Loucy (cell line): ENCODE results near the gene THOC6.

Experiments
- H2AFZ ChIP-seq: fragments of 200-600 bp; sonication (generic); 2 replicates; pipeline ENCODE4 v1.6.0; 2016; ENCODE audit warnings: antibody characterized with exemption, mild to moderate bottlenecking, low read length, moderate library complexity
- H3F3A ChIP-seq: fragments of 200-600 bp; 2 replicates; pipeline ENCODE4 v1.6.0; 2016; ENCODE audit warnings: antibody characterized with exemption, low read depth, mild to moderate bottlenecking
- H3K27me3 ChIP-seq: fragments of 200-600 bp; sonication (generic); 2 replicates; pipeline ENCODE4 v1.6.1; 2014; ENCODE audit warnings: low read length, mild to moderate bottlenecking; ENCODE audit not compliant: insufficient read depth, poor library complexity, severe bottlenecking
- H3K36me3 ChIP-seq: fragments of 200-600 bp; sonication (generic); 2 replicates; pipeline ENCODE4 v1.6.1; 2016; ENCODE audit warnings: low read length; ENCODE audit not compliant: insufficient read depth
- H3K4me1 ChIP-seq: fragments of 200-600 bp; sonication (generic); 2 replicates; pipeline ENCODE4 v1.5.1; 2014; ENCODE audit warnings: low read length, mild to moderate bottlenecking; ENCODE audit not compliant: insufficient read depth, poor library complexity, severe bottlenecking
- H3K4me2 ChIP-seq: fragments of 200-600 bp; sonication (generic); 2 replicates; pipeline ENCODE4 v1.6.0; 2014; ENCODE audit warnings: antibody characterized with exemption, low read length, low read depth, mild to moderate bottlenecking; ENCODE audit not compliant: poor library complexity, severe bottlenecking
- H3K4me3 ChIP-seq: fragments of 200-600 bp; sonication (generic); 2 replicates; pipeline ENCODE4 v1.5.1; 2014; ENCODE audit warnings: low read length, mild to moderate bottlenecking, mixed read lengths; ENCODE audit not compliant: poor library complexity, severe bottlenecking
- H3K79me2 ChIP-seq: fragments of 200-600 bp; sonication (generic); 2 replicates; pipeline ENCODE4 v1.6.1; 2014; ENCODE audit warnings: low read length; ENCODE audit not compliant: insufficient read depth
- H3K9ac ChIP-seq: fragments of 200-600 bp; sonication (generic); 2 replicates; pipeline ENCODE4 v1.6.0; 2014; ENCODE audit warnings: mild to moderate bottlenecking, low read depth, low read length, moderate library complexity; ENCODE audit not compliant: poor library complexity, severe bottlenecking
- H3K9me2 ChIP-seq: fragments of 200-600 bp; sonication (generic); replicated peaks from 2 replicates; pipeline ENCODE4 v1.6.1; 2016; ENCODE audit warnings: low read depth, low read length, mixed read lengths
- H3K9me3 ChIP-seq: fragments of 200-600 bp; sonication (generic); 2 replicates; pipeline ENCODE4 v1.6.1; 2014; ENCODE audit warnings: mild to moderate bottlenecking, antibody characterized with exemption, low read length, low read depth; ENCODE audit not compliant: insufficient read depth
- H4K20me1 ChIP-seq: fragments of 200-600 bp; sonication (generic); 2 replicates; pipeline ENCODE4 v1.6.0; 2014; ENCODE audit warnings: antibody characterized with exemption, low read length, mild to moderate bottlenecking; ENCODE audit not compliant: insufficient read depth, poor library complexity, severe bottlenecking
- CTCF ChIP-seq: fragments of 200-600 bp; sonication (generic); conservative IDR thresholded peaks from 2 replicates; pipeline ENCODE4 v1.5.1; 2014; ENCODE audit warnings: mild to moderate bottlenecking, antibody characterized with exemption, low read length
- EZH2phosphoT487 ChIP-seq: fragments of 200-600 bp; IDR thresholded peaks from 2 replicates; pipeline ENCODE4 v1.6.1; 2018; ENCODE audit warnings: antibody characterized with exemption, mild to moderate bottlenecking, moderate library complexity, borderline replicate concordance

The THOC6 gene

DNA sequence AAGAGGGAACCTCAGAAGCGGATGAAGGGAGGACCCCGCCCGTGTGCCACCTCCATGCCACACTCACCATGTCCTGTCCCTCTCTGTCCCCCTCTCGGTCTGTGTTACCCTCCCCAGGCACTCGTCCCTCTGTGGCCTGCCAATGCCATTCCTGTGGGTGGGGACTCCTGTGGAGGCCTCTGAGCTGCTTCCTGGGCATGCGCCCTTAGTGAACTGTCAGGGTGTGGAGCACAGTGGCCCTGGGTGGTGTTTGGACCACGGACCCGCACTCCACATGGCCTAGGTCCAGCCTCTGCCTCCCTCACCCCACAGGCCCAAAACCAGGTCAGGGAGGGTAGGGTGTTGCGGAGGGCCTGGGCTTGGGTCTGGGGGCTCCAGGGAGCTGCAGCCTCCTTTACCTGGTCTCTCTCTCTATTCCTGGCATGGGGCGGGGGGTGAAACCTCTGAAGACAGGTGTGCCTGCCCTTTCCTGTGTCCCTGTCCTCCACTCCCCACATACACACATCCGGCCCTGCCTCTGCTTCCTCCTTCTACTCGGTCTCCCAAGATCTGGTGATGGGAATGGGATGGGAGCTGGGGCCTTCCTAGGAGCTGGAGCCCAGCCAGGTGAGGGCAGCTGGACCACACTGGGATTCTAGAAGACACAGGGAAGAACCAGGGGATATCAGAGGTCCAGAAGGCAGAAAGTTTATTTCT is 32.1 kb upstream of the THOC6 start:
- Histone ChIP-seq H3K9me3 (no peaks in the 10 kb centered on the region), H3K27me3 (no peaks in the 10 kb centered on the region), H4K20me1 (no peaks in the 10 kb centered on the region), H3K4me2 (no peak overlapping the region), H3K79me2 (no peaks in the 10 kb centered on the region), H3F3A (no peaks in the 10 kb centered on the region), H3K4me3 (no peak overlapping the region), H3K36me3 (no peaks in the 10 kb centered on the region), H3K9ac (no peak overlapping the region), H2AFZ (no peak overlapping the region), H3K9me2 (no peaks in the 10 kb centered on the region), H3K4me1 (no peaks in the 10 kb centered on the region)
- TF ChIP-seq EZH2phosphoT487 (no peak), CTCF (no peak)

GRCh38 chr16:2992383-2993081 is 31.3 kb upstream of the THOC6 start:
- Histone ChIP-seq H3K4me1 (no peaks in the 10 kb centered on the region), H3K79me2 (no peaks in the 10 kb centered on the region), H3K27me3 (no peaks in the 10 kb centered on the region), H3K9ac (no peak overlapping the region), H3K4me3 (no peak overlapping the region), H3F3A (no peaks in the 10 kb centered on the region), H3K9me3 (no peaks in the 10 kb centered on the region), H3K9me2 (no peaks in the 10 kb centered on the region), H4K20me1 (no peaks in the 10 kb centered on the region), H2AFZ (no peak overlapping the region), H3K4me2 (no peak overlapping the region), H3K36me3 (no peaks in the 10 kb centered on the region)
- TF ChIP-seq EZH2phosphoT487 (no peak), CTCF (no peak)

DNA sequence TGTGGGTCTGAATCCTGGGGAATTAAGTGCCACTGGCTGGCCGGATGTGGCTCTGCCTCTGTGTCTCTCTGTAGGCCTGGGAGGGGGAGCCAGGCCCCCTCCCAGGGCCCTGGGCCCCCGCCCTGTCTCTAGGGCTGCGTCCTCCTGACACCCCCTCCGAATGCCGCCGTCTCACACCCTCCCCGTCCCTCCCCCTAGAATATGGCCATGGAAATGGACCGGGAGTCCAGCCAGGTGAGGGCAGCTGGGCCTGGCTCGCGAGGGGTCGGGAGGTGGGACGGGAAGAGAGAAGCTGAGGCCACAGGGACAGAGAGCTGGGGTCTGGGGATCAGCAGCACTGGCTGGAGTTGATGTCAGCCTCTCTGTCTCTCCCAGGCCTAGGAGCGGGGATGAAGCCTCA is 27.5 kb upstream of the THOC6 start:
- Histone ChIP-seq H3K4me3 (no peak overlapping the region), H4K20me1 (no peaks in the 10 kb centered on the region), H3K4me2 (no peak overlapping the region), H3K36me3 (no peaks in the 10 kb centered on the region), H3K79me2 (no peaks in the 10 kb centered on the region), H3F3A (no peaks in the 10 kb centered on the region), H3K9me3 (no peaks in the 10 kb centered on the region), H3K9ac (no peak overlapping the region), H3K27me3 (no peaks in the 10 kb centered on the region), H3K4me1 (no peaks in the 10 kb centered on the region), H3K9me2 (no peaks in the 10 kb centered on the region), H2AFZ (no peak overlapping the region)
- TF ChIP-seq CTCF (no peak), EZH2phosphoT487 (no peak)
